ENCODE data around the gene STMN3. TPM values are rescaled to one million over a fixed set of nuclear protein-coding genes. Genes with fewer than 3 reads are reported as not detected.
A peak's percentile ranks its signal among the peaks of the same experiment; 100 is the strongest.

The STMN3 gene
- total RNA-seq, 4 donors from 2014 or later = 9.2 to 30.5 (median 20.9) TPM

- H3K4me1 ChIP-seq = peaks cover 0 to 10% of the 10 kb centered on the region in 2 donors
- intact Hi-C loops (cut with DNase I; ENCODE audit: low total_unique reads) = no loop called here
- no peaks in the 10 kb centered on the region for H3K36me3 ChIP-seq
- no peak overlapping the region for H3K4me3 ChIP-seq
- TF ChIP-seq CTCF (IDR thresholded peaks at IDR 0.05) (no peak), POLR2A (IDR thresholded peaks at IDR 0.05) (no peak)
- H3K9me3 ChIP-seq = no peaks in the 10 kb centered on the region
- H3K27me3 ChIP-seq = no peaks in the 10 kb centered on the region
- no peak for DNase-seq
- H3K27ac ChIP-seq = peak overlapping the region in 1 of 2 donors; percentile 3
Observed at GRCh38 chr20:63691711-63692435, 38.6 kb upstream of the STMN3 start.

GRCh38 chr20:63690898-63691710 lies 37.9 kb upstream of the STMN3 start:
- no peak overlapping the region for H3K4me3 ChIP-seq
- DNase-seq = no peak

GRCh38 chr20:63690003-63690897 lies 37.0 kb upstream of the STMN3 start:
- Histone ChIP-seq H3K4me3 (no peak overlapping the region), H3K9me3 (no peaks in the 10 kb centered on the region), H3K36me3 (no peaks in the 10 kb centered on the region), H3K27me3 (no peaks in the 10 kb centered on the region), H3K27ac (no peak overlapping the region), H3K4me1 (peaks cover 0 to 15% of the 10 kb centered on the region in 2 donors)
- intact Hi-C loops (cut with DNase I; ENCODE audit: low total_unique reads) = no loop called here
- TF ChIP-seq CTCF (IDR thresholded peaks at IDR 0.05) = no peak
- TF ChIP-seq POLR2A (IDR thresholded peaks at IDR 0.05) = no peak
- no peak for DNase-seq

More at GRCh38 chr20:63690898-63691710, 37.9 kb upstream of the STMN3 start:
- intact Hi-C loops (cut with DNase I; ENCODE audit: low total_unique reads) = no loop called here
- no peaks in the 10 kb centered on the region for H3K27me3 ChIP-seq
- H3K9me3 ChIP-seq = no peaks in the 10 kb centered on the region
- peaks cover 0 to 13% of the 10 kb centered on the region in 2 donors for H3K4me1 ChIP-seq
- no peaks in the 10 kb centered on the region for H3K36me3 ChIP-seq
- H3K27ac ChIP-seq = no peak overlapping the region
- TF ChIP-seq CTCF (IDR thresholded peaks at IDR 0.05) (no peak), POLR2A (IDR thresholded peaks at IDR 0.05) (no peak)

GRCh38 chr20:63689046-63690002 lies 36.1 kb upstream of the STMN3 start:
- Histone ChIP-seq H3K4me1 (peaks cover 0 to 15% of the 10 kb centered on the region in 2 donors), H3K4me3 (no peak overlapping the region), H3K27ac (peak overlapping the region; percentile 66 to 79), H3K36me3 (no peaks in the 10 kb centered on the region), H3K9me3 (no peaks in the 10 kb centered on the region), H3K27me3 (no peaks in the 10 kb centered on the region)
- TF ChIP-seq POLR2A (IDR thresholded peaks at IDR 0.05) (no peak), CTCF (IDR thresholded peaks at IDR 0.05) (no peak)
- intact Hi-C loops (cut with DNase I; ENCODE audit: low total_unique reads) = no loop called here
- no peak for DNase-seq

Data from uterus (tissue), 4 donors.